OCI-LY7 (cell line): Measurements from ENCODE around the gene PIP4K2A. TPM values are rescaled to one million over a fixed set of nuclear protein-coding genes. Genes with fewer than 3 reads are reported as not detected.

ENCODE experiments used
- BruUV-seq: library from RNA; stranded (reverse); fragments of 400-500 nt; replicated peaks from 2 replicates; lab custom pipeline; 2021; lab: Mats Ljungman, UMichigan
- CTCF ChIA-PET: fragments of 300-600 bp; sonication (Branson Sonifier 250); formaldehyde crosslinking; loops from one replicate; lab custom pipeline; 2022; ENCODE audit warnings: antibody characterized with exemption; ENCODE audit not compliant: unreplicated experiment; lab: Charles Lee
- POLR2A ChIA-PET: fragments of 300-600 bp; sonication (Branson Sonifier 250); formaldehyde crosslinking; loops from one replicate; lab custom pipeline; 2022; ENCODE audit warnings: antibody characterized with exemption; lab: Charles Lee
- DNase-seq: peaks from one replicate; pipeline ENCODE4 v3.0.0-alpha.2; 2015; ENCODE audit warnings: low spot score
- H2AFZ ChIP-seq: fragments of 200-600 bp; sonication (generic), shearing (Covaris generic); 2 replicates; pipeline ENCODE4 v1.6.1; 2014; ENCODE audit warnings: mild to moderate bottlenecking, antibody characterized with exemption, low read length, moderate library complexity
- H3K27ac ChIP-seq: fragments of 200-600 bp; sonication (generic); 2 replicates; pipeline ENCODE4 v1.5.1; 2014; ENCODE audit warnings: mixed run types, low read depth, mild to moderate bottlenecking, moderate library complexity, low read length, inconsistent platforms; ENCODE audit not compliant: poor library complexity, severe bottlenecking
- H3K36me3 ChIP-seq: fragments of 200-600 bp; sonication (generic); 2 replicates; pipeline ENCODE4 v1.6.1; 2014; ENCODE audit warnings: mild to moderate bottlenecking, antibody characterized with exemption, low read length, moderate library complexity, mixed read lengths; ENCODE audit not compliant: insufficient read depth
- H3K4me1 ChIP-seq: fragments of 200-600 bp; sonication (generic); 2 replicates; pipeline ENCODE4 v1.5.1; 2014; ENCODE audit warnings: mild to moderate bottlenecking, low read length; ENCODE audit not compliant: insufficient read depth, poor library complexity, severe bottlenecking
- H3K4me2 ChIP-seq: fragments of 200-600 bp; sonication (generic); 2 replicates; pipeline ENCODE4 v1.6.1; 2014; ENCODE audit warnings: mild to moderate bottlenecking, low read length
- H3K4me3 ChIP-seq: fragments of 200-600 bp; sonication (generic); 2 replicates; pipeline ENCODE4 v1.5.1; 2014; ENCODE audit warnings: mild to moderate bottlenecking, low read depth, low read length; ENCODE audit not compliant: poor library complexity, severe bottlenecking
- H3K79me2 ChIP-seq: fragments of 200-600 bp; sonication (generic); 2 replicates; pipeline ENCODE4 v1.6.1; 2016; ENCODE audit warnings: low read depth, mild to moderate bottlenecking, low read length, moderate library complexity, mixed read lengths; ENCODE audit not compliant: insufficient read depth
- H3K9me2 ChIP-seq: fragments of 200-600 bp; sonication (generic); 2 replicates; pipeline ENCODE4 v1.6.1; 2016; ENCODE audit warnings: mild to moderate bottlenecking, low read length, mixed read lengths; ENCODE audit not compliant: insufficient read depth
- H3K9me3 ChIP-seq: fragments of 200-600 bp; sonication (generic); 2 replicates; pipeline ENCODE4 v1.6.1; 2014; ENCODE audit warnings: mild to moderate bottlenecking, mixed run types, low read length, mixed read lengths
- H4K20me1 ChIP-seq: fragments of 200-600 bp; sonication (generic); 2 replicates; pipeline ENCODE4 v1.6.1; 2014; ENCODE audit warnings: mild to moderate bottlenecking, antibody characterized with exemption, low read length, moderate library complexity, mixed read lengths; ENCODE audit not compliant: insufficient read depth
- CTCF ChIP-seq: fragments of 200-600 bp; sonication (generic); conservative IDR thresholded peaks from 2 replicates; pipeline ENCODE4 v1.5.1; 2014; ENCODE audit warnings: mild to moderate bottlenecking, antibody characterized with exemption, low read length, moderate library complexity, mixed read lengths
- EZH2phosphoT487 ChIP-seq: fragments of 200-600 bp; sonication (generic); IDR thresholded peaks from 2 replicates; pipeline ENCODE4 v1.6.1; 2018; ENCODE audit warnings: low read depth, borderline replicate concordance, mild to moderate bottlenecking, mixed run types, antibody characterized with exemption, low read length, moderate library complexity, mixed read lengths
- intact Hi-C: fragments of 100-400 bp; cut with micrococcal nuclease; formaldehyde crosslinking; loops from one replicate; pipeline ENCODE4 v1.10.0; 2022; ENCODE audit not compliant: unreplicated experiment
- total RNA-seq, 2 experiments: library from RNA; depleted of rRNA in 1 of 2; stranded (reverse); fragments of >200 nt in 1 of 2; shearing (Covaris generic) in 1 of 2; gene quantifications; 2 replicates each; pipeline ENCODE4 v1.2.3, GENCODE V29; 2014 to 2022

PIP4K2A gene
- total RNA-seq, 2 experiments from 2014 or later, result 32.5 to 42.6 TPM

GRCh38 chr10:22560913-22561239 lies 153.5 kb downstream of the PIP4K2A start:
- BruUV-seq, result no TSS peak
- no peaks in the 10 kb centered on the region for H3K9me3 ChIP-seq
- H3K79me2 ChIP-seq, result no peaks in the 10 kb centered on the region
- intact Hi-C loops, result no loop called here
- no peaks in the 10 kb centered on the region for H3K9me2 ChIP-seq
- H3K4me1 ChIP-seq, result no peaks in the 10 kb centered on the region
- ChIA-PET CTCF (no interaction called here), POLR2A (interaction anchor here (0.7 kb wide), 2 partner anchors 175 to 429 kb away, joined by 3 to 4 read pairs; no protein-coding TSS in a partner anchor)
- no peak for DNase-seq
- H3K27ac ChIP-seq, result no peak overlapping the region
- no peak overlapping the region for H3K4me3 ChIP-seq
- TF ChIP-seq EZH2phosphoT487 (no peak), CTCF (no peak)
- no peaks in the 10 kb centered on the region for H4K20me1 ChIP-seq
- no peaks in the 10 kb centered on the region for H3K36me3 ChIP-seq
- no peak overlapping the region for H2AFZ ChIP-seq
- no peak overlapping the region for H3K4me2 ChIP-seq

GRCh38 chr10:22560096-22560912 lies 154.1 kb downstream of the PIP4K2A start:
- no peak for DNase-seq
- no peaks in the 10 kb centered on the region for H4K20me1 ChIP-seq

More at GRCh38 chr10:22560096-22560912, 154.1 kb downstream of the PIP4K2A start:
- no peak overlapping the region for H2AFZ ChIP-seq
- intact Hi-C loops, result no loop called here
- no peaks in the 10 kb centered on the region for H3K9me2 ChIP-seq
- no peaks in the 10 kb centered on the region for H3K4me1 ChIP-seq
- ChIA-PET POLR2A (no interaction called here), CTCF (no interaction called here)
- H3K36me3 ChIP-seq, result no peaks in the 10 kb centered on the region
- TF ChIP-seq CTCF (no peak), EZH2phosphoT487 (no peak)
- no TSS peak for BruUV-seq
- H3K79me2 ChIP-seq, result no peaks in the 10 kb centered on the region
- H3K4me2 ChIP-seq, result no peak overlapping the region
- H3K9me3 ChIP-seq, result no peaks in the 10 kb centered on the region
- no peak overlapping the region for H3K4me3 ChIP-seq
- H3K27ac ChIP-seq, result no peak overlapping the region
